GM18505 (cell line): ENCODE data around the gene MAN2B2.

Experiments
- ATAC-seq: cut with Tn5 transposase; IDR thresholded peaks from one replicate; pipeline ENCODE4 v1.9.1; 2021; ENCODE audit not compliant: unreplicated experiment
- POLR2A ChIP-seq: IDR thresholded peaks from 4 replicates; pipeline ENCODE4 v1.6.1; 2011; ENCODE audit warnings: borderline replicate concordance; ENCODE audit not compliant: insufficient read depth, insufficient read length; ENCODE audit errors: extremely low read depth

Gene MAN2B2

DNA sequence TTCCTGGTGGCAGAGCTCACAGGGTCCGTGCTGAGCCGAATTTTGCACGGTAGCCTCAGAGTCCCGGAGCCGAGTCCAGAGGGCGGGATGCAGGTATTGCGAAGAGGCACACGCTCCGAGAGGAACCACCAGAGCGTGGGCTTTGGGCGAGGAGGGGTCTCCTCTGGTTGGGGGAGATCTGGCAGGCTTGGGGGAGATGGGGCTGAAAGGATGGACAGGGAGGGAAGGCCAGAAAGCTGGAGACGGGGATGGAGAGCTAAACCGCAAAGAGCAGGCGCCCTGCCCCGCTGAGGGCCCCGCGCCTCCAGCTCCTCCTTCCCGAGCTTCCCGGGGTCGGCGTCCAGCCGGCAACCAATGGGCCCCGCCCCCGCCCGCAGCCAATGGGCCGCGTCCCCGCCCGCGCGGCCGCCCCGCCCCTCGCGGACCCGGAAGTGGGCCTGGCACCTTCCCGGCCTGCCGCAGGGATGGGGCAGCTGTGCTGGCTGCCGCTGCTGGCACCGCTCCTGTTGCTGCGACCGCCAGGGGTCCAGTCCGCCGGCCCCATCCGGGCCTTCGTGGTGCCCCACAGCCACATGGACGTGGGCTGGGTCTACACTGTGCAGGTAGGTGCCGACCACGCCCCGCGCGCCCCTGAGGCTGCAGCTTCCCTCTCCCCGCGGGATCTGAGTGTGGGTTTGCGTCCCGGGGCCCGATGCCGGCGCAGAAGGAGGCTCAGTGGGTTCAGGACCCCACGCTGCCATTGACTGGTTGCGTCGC is at the start of gene MAN2B2:
Gene MAN2B2 (plus strand): TSS at position 443 of the 756 bp plus-strand sequence. CDS start 22 bp downstream, at position 465.
- peak; percentile 92 for ATAC-seq
- TF ChIP-seq POLR2A = peak; percentile 90

GRCh38 chr4:6525474-6525873 is 49.5 kb upstream of the MAN2B2 start:
- no peak for TF ChIP-seq POLR2A
- no peak for ATAC-seq

- TF ChIP-seq POLR2A = no peak
- ATAC-seq = no peak
These were observed 48.8 kb upstream of the MAN2B2 start for GRCh38 chr4:6526156-6526555.

- no peak for TF ChIP-seq POLR2A
- ATAC-seq = no peak
These were observed 48.3 kb upstream of the MAN2B2 start for GRCh38 chr4:6526671-6527091.

GRCh38 chr4:6527259-6527658 is 47.7 kb upstream of the MAN2B2 start:
- ATAC-seq = no peak
- TF ChIP-seq POLR2A = no peak

GRCh38 chr4:6527683-6528595 is 47.0 kb upstream of the MAN2B2 start:
- TF ChIP-seq POLR2A = no peak
- ATAC-seq = no peak

GRCh38 chr4:6529021-6529420 is 46.0 kb upstream of the MAN2B2 start:
- ATAC-seq = no peak

DNA sequence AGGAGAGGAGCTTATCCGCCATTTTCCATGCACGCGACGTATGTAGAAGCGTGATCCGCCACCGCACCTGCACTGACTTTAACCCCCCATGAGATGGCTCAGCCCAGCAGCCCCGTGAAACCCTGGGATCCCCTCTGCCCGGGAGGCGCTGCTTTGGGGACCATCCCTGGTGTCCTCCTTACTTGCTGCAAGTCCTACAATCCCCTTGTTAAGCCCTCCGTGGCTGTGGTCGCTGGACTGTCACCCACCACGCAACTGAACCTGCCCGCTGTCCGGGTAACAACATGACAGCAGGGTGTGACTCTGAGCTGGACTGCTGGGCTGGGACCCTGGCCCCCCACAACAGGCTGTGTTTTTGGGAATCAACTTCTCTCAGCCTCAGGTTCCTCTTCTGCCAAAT is 44.7 kb upstream of the MAN2B2 start:
- no peak for ATAC-seq

More at GRCh38 chr4:6529021-6529420, 46.0 kb upstream of the MAN2B2 start:
- TF ChIP-seq POLR2A = no peak

GRCh38 chr4:6530964-6531363 is 44.0 kb upstream of the MAN2B2 start:
- ATAC-seq = no peak
- no peak for TF ChIP-seq POLR2A

More for the DNA sequence above, 44.7 kb upstream of the MAN2B2 start:
- no peak for TF ChIP-seq POLR2A

GRCh38 chr4:6532102-6532501 is 42.9 kb upstream of the MAN2B2 start:
- TF ChIP-seq POLR2A = no peak
- no peak for ATAC-seq

DNA sequence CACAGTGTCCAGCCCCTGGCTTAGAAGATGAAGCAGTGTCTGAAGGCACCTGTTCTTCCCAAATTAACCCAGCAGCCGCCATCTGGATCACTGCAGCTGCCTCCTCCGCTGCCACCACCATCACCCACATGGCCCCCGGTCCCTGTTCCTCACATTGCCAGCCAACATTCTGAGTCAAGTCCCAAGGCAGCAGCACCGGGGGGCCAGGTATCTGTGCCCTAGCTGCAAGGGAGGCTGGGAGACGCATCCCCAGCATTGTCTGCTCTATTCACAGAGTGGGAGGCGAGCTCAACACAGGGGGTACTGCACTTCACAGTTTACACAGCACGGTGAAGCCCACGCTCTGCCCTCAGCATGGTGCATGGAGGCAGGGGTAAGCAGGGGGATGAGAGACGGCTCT is 42.3 kb upstream of the MAN2B2 start:
- no peak for TF ChIP-seq POLR2A
- ATAC-seq = no peak

GRCh38 chr4:6534050-6534449 is 40.9 kb upstream of the MAN2B2 start:
- no peak for ATAC-seq
- no peak for TF ChIP-seq POLR2A

DNA sequence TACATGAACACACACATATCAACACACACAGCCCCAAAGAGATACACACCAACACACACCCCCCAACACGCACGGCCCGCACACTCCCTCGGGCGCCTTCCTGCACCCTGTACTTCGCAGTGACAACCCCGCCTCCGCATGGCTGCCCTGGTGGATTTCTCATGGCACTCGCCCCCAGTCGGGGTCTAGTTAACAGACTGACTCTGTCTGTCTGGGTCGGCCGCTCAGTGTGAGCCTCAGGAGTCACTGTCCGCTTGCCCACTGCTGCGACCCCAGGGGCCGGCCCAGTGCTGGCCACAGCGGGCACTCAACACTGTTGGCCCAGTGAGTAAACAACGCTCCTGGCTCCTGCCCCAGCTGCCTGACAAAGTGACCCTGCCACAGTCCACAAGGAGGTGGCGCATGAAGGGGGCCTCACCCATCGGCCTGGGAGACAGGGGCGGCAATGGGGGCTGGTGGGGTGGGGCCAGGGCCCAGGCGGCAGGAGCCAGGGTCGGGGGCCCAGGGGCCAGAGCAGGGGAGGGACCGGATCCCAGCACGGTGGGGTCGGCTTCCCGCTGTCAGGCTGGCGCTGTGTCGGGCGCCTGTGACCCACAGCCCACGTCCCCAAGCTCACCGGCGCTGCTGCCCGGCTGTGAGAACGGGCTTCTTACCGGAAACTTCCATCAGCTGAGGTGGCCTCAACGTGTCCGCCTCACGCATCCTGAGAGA is 40.2 kb upstream of the MAN2B2 start:
- TF ChIP-seq POLR2A = no peak
- no peak for ATAC-seq
